ENCODE results near the gene ELOVL6.
"Not testable (repeated sequence)": the region's sequence is repeated elsewhere in the genome, so short reads cannot be mapped to it uniquely, and the experiment has no call there.

Gene ELOVL6

GRCh38 chr4:110085131-110085530 lies 113.3 kb downstream of the ELOVL6 start:
- no peak for TF ChIP-seq CTCF (IDR thresholded peaks at IDR 0.05; ENCODE audit: low read depth, low read length, missing control alignments)
- DNase-seq (ENCODE audit: low read depth), result no peak
- no peak overlapping the region for H3K4me3 ChIP-seq (ENCODE audit: low read depth, low read length)

DNA sequence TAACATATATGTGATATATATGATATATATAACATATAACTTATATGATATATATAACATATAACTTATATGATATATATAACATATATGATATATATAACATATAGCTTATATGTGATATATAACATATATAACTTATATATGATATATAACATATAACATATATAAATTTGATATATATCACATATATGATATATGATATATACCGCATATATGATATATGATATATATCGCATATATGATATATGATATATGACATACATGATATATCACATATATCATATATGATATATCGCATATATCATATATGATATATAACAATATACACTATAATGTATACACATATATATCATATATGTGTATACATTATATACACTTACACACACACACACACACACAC lies 114.3 kb downstream of the ELOVL6 start:
- no peak overlapping the region for H3K4me3 ChIP-seq (ENCODE audit: low read depth, low read length)
- no peak for TF ChIP-seq CTCF (IDR thresholded peaks at IDR 0.05; ENCODE audit: low read depth, low read length, missing control alignments)
- no peak for DNase-seq (ENCODE audit: low read depth)

- DNase-seq (ENCODE audit: low read depth); H3K4me3 ChIP-seq (ENCODE audit: low read depth, low read length): not testable (repeated sequence)
These were observed 120.3 kb downstream of the ELOVL6 start for GRCh38 chr4:110078148-110078547.

DNA sequence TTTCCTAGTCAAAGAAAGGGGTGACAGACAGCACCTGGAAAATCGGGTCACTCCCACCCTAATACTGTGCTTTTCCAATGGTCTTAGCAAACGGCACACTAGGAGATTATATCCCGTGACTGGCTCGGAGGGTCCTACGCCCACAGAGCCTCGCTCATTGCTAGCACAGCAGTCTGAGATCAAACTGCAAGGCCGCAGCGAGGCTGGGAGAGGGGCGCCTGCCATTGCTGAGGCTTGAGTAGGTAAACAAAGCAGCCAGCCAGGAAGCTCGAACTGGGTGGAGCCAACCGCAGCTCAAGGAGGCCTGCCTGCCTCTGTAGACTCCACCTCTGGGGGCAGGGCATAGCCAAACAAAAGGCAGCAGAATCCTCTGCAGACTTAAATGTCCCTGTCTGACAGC lies 121.6 kb downstream of the ELOVL6 start:
- not testable (repeated sequence) for DNase-seq (ENCODE audit: low read depth)

GRCh38 chr4:110075891-110076290 lies 122.5 kb downstream of the ELOVL6 start:
- no peak overlapping the region for H3K4me3 ChIP-seq (ENCODE audit: low read depth, low read length)
- no peak for TF ChIP-seq CTCF (IDR thresholded peaks at IDR 0.05; ENCODE audit: low read depth, low read length, missing control alignments)
- no peak for DNase-seq (ENCODE audit: low read depth)

More for the DNA sequence above, 121.6 kb downstream of the ELOVL6 start:
- not testable (repeated sequence) for H3K4me3 ChIP-seq (ENCODE audit: low read depth, low read length)

DNA sequence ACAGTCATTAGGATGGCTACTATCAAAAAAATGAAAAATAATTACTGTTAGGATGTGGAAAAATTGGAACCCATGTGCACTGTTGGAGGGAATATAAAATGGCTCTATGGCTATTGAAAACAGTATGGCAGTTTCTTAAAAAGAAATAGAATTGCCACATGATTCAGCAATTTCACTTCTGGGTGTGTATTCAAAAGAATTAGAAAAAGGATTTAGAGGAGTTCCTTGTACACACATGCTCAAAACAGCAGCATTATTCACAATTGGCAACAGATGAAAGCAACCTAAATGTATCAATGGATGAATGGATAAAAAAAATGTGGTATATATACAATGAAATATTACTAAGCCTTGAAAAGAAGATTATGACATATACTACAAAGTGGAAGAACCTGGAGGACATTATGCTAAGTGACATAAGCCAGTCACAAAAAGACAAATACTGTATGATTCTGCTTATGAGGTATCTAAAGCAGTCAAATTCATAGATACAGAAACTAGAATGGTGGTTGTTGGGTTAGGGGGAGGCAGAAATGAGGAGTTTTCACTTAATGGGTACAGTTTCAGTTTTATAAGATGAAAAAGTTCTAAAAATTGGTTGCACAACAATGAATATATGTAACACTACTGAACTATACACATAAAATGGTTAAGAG lies 123.2 kb downstream of the ELOVL6 start:
- no peak for TF ChIP-seq CTCF (IDR thresholded peaks at IDR 0.05; ENCODE audit: low read depth, low read length, missing control alignments)
- DNase-seq (ENCODE audit: low read depth), result no peak
- no peak overlapping the region for H3K4me3 ChIP-seq (ENCODE audit: low read depth, low read length)

- no peak for TF ChIP-seq CTCF (IDR thresholded peaks at IDR 0.05; ENCODE audit: low read depth, low read length, missing control alignments)
- DNase-seq (ENCODE audit: low read depth), result no peak
- no peak overlapping the region for H3K4me3 ChIP-seq (ENCODE audit: low read depth, low read length)
These were observed 123.8 kb downstream of the ELOVL6 start for GRCh38 chr4:110074570-110074969.

- no peak for DNase-seq (ENCODE audit: low read depth)
- H3K4me3 ChIP-seq (ENCODE audit: low read depth, low read length), result no peak overlapping the region
- no peak for TF ChIP-seq CTCF (IDR thresholded peaks at IDR 0.05; ENCODE audit: low read depth, low read length, missing control alignments)
These were observed 125.2 kb downstream of the ELOVL6 start for GRCh38 chr4:110073053-110073845.

All from GM12864 (cell line).